SK-MEL-5 (cell line): ENCODE data around the gene SCUBE1. TPM values are rescaled to one million over a fixed set of nuclear protein-coding genes. Genes with fewer than 3 reads are reported as not detected.
A peak's percentile ranks its signal among the peaks of the same experiment; 100 is the strongest.

Source experiments
- DNase-seq: peaks from one replicate; pipeline ENCODE4 v3.0.0-alpha.2; 2016; ENCODE audit warnings: low read depth, low spot score
- in situ Hi-C: cut with HindIII; loops from 2 replicates; pipeline ENCODE4 v1.10.0; 2016; ENCODE audit warnings: low sequenced_read_pairs, high pct_unique_total_duplicates, low pct_unique_long_range_greater_than_20kb
- total RNA-seq: library from RNA; depleted of rRNA; stranded (reverse); fragments of >200 nt; shearing (Covaris generic); gene quantifications from 2 replicates; pipeline ENCODE4 v1.2.3, GENCODE V29; 2014

SCUBE1 gene
- total RNA-seq, 1 experiment from 2014 or later: 0.05 TPM

- in situ Hi-C loops: no loop called here
- no peak for DNase-seq
Measured at GRCh38 chr22:43188829-43189545, 154.2 kb downstream of the SCUBE1 start.

- DNase-seq: peak; percentile 95
- in situ Hi-C loops: no loop called here
Measured at GRCh38 chr22:43187171-43188099, 155.7 kb downstream of the SCUBE1 start.

GRCh38 chr22:43186272-43187170, 156.7 kb downstream of the SCUBE1 start, which contains the start of gene TTLL12:
TSS of gene TTLL12 (minus strand) at chr22:43187134. CDS start at chr22:43187069, 65 bp downstream.
- peak; percentile 43 for DNase-seq
- in situ Hi-C loops: no loop called here

- in situ Hi-C loops: no loop called here
- DNase-seq: no peak
Measured at GRCh38 chr22:43185860-43186261, 157.3 kb downstream of the SCUBE1 start.

GRCh38 chr22:43183496-43184277, 159.5 kb downstream of the SCUBE1 start:
- in situ Hi-C loops: no loop called here
- no peak for DNase-seq

- in situ Hi-C loops: no loop called here
- DNase-seq: no peak
Measured at GRCh38 chr22:43182726-43183125, 160.4 kb downstream of the SCUBE1 start.

- in situ Hi-C loops: no loop called here
- no peak for DNase-seq
Measured at GRCh38 chr22:43182118-43182517, 161.1 kb downstream of the SCUBE1 start.

GRCh38 chr22:43181321-43182076, 161.7 kb downstream of the SCUBE1 start:
- no peak for DNase-seq
- in situ Hi-C loops: no loop called here

GRCh38 chr22:43180670-43181069, 162.5 kb downstream of the SCUBE1 start:
- no peak for DNase-seq
- in situ Hi-C loops: no loop called here

- in situ Hi-C loops: no loop called here
Measured at GRCh38 chr22:43179911-43180195, 163.3 kb downstream of the SCUBE1 start.

GRCh38 chr22:43179146-43179910, 163.8 kb downstream of the SCUBE1 start:
- in situ Hi-C loops: no loop called here
- DNase-seq: no peak

More at GRCh38 chr22:43179911-43180195, 163.3 kb downstream of the SCUBE1 start:
- DNase-seq: no peak

- DNase-seq: no peak
- in situ Hi-C loops: no loop called here
Measured at GRCh38 chr22:43177479-43177878, 165.7 kb downstream of the SCUBE1 start.

GRCh38 chr22:43176090-43176489, 167.1 kb downstream of the SCUBE1 start:
- DNase-seq: no peak
- in situ Hi-C loops: no loop called here

GRCh38 chr22:43174941-43175531, 168.1 kb downstream of the SCUBE1 start:
- in situ Hi-C loops: no loop called here
- no peak for DNase-seq

GRCh38 chr22:43173976-43174720, 169.0 kb downstream of the SCUBE1 start:
- no peak for DNase-seq
- in situ Hi-C loops: no loop called here
